Amniotic stem cell (primary cell): ENCODE data around the gene GATB.
A peak's percentile ranks its signal among the peaks of the same experiment; 100 is the strongest.

Experiments used
- DNase-seq: peaks from one replicate; lab custom pipeline; 2025; lab: John Stamatoyannopoulos, UW

Gene GATB

DNA sequence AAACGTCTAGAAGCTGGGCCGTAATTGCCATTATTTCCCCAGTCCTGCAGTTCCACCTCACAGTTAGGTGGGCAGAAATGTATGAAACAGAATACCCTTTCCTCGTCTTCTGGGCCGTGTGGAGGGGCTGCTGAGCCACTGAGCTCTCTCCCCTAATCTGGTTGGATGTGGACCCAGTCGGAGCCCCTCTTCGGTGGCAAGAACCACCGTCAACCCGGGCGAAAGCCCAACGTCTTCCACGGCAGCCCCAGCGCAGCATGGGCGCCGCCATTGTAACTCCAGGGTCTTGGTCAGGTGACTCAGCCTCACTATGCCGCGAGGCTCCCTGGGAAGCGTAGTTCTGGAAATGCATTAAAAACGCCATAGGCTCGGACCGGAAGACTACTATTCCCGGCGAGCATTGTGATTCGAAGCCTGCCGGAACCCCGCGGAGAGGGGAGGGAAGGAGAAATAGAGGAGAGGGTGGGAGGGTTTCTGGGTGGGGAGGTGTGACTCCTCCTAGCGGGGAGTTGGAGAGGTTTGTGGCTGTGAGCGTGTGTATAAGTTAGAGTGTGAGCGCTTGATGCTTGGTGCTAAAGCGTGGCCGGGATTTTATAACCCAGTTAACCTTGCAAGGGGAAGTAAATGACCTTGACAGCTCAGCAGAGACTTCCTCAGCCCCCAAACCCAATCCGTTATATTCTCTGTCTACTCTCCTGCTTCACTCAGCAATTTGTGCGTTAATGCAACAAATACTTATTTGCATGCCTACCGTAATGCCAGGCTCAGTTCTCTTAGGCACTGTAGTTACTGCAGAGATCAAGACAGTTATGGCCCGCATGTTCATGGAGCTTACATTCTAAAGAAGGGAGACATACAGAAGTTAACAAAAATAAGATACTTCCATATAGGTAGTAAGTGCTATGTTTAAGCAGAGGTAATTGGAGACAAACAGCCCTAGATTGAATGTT is at the start of gene GATB:
TSS of gene GATB (minus strand) at position 296 of the 950 bp plus-strand sequence. CDS start at position 271, 25 bp downstream.
- DNase-seq: peak; percentile 94

- no peak for DNase-seq
Observed at GRCh38 chr4:151810476-151810875, 49.7 kb upstream of the GATB start.

- no peak for DNase-seq
Observed at GRCh38 chr4:151809716-151810115, 48.9 kb upstream of the GATB start.

GRCh38 chr4:151808542-151808941 is 47.7 kb upstream of the GATB start:
- DNase-seq: no peak

GRCh38 chr4:151808120-151808529 is 47.3 kb upstream of the GATB start:
- DNase-seq: no peak

- DNase-seq: no peak
Observed at GRCh38 chr4:151807220-151807619, 46.4 kb upstream of the GATB start.

DNA sequence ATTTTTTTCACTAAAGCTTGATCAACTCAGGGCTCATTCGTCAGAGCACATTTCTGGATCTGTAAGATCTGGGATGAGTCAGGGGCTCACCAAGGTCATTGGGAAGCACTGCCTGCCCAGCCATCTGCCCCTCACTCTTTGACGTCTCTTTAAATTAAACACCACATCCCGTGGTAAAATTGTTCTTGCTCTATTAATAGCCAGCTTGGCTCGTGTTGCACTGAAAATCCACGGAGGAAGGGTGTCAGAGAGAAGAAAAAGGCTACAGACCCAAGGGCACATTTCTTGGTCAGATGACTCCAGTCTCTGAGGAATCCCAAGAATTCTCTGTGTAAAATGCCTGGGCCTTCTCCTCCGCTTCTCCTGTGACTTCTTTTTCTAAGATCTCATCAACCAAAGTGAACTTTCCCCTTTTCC is 45.7 kb upstream of the GATB start:
- DNase-seq: peak; percentile 22

- no peak for DNase-seq
Observed at GRCh38 chr4:151804821-151805220, 44.0 kb upstream of the GATB start.

GRCh38 chr4:151804086-151804630 is 43.4 kb upstream of the GATB start:
- no peak for DNase-seq

DNA sequence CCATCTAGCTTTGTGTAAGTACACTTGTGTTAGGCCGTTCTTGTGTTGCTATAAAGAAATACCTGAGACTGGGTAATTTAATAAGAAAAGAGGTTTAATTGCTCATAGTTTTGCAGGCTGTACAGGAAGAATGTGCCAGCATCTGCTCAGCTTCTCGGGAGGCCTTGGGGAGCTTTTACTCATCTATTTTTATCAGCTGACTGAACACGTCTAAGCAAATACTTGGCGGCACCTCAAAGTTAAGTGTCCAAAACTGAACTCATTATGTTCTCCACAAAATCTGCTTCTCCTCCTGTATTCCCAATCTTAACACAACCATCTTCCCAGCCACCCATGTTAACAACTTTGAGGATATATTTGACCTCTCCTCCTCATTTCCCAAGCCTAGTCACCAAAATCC is 42.4 kb upstream of the GATB start:
- DNase-seq: no peak

GRCh38 chr4:151801547-151802516 is 41.0 kb upstream of the GATB start:
- DNase-seq: no peak

DNA sequence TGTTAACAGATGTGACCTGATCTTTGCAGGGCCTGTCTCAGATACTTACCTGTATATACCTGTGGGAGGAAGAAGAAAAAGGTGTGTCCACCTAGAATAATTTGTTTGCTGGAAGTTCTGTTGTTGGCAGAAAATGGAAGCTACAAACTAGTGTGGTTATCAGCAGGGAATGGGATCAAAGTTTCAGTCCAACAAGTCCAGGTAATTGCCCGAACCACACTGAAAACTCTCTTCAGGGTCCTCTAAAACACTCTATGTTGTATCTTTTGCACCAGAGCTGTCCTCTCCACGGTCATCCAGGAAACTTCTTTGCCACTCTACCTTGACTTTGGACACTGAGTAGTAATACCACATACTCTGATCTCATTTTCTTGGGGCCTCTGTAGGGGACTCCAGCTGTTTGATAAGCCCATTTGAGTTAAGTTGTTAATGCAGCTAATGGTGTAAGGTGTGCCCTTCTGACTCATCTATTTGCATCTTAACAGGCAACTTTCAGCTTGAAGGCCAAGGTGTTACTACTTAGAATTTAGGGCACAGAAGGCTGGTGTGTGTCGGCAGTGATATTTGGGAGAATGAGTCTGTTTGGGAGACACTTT is 38.7 kb upstream of the GATB start:
- DNase-seq: no peak

GRCh38 chr4:151798678-151799416 is 38.0 kb upstream of the GATB start:
- no peak for DNase-seq

GRCh38 chr4:151797853-151798252 is 37.0 kb upstream of the GATB start:
- no peak for DNase-seq

- DNase-seq: no peak
Observed at GRCh38 chr4:151797131-151797530, 36.3 kb upstream of the GATB start.

- no peak for DNase-seq
Observed at GRCh38 chr4:151796106-151796505, 35.3 kb upstream of the GATB start.

DNA sequence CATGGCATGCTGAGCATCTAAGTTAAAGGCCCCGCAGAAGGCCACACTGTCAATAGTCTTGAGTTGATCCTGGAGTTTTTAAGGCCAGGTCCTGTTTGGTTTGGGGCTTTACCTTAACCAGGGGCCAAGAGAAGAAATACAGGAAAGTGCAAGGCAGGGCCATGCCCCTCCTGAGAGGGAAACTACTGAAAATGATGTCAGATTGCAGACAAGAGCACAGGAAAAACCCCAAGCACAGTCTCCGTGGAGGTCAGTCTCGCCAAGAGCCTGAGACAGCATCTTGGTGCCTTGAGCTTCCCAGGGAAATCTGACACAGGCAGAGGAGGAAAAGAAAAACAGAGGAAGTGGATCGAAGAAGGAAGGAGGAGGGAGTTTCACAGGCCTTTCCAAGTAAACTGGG is 32.2 kb upstream of the GATB start:
- DNase-seq: no peak

- no peak for DNase-seq
Observed at GRCh38 chr4:151792530-151792929, 31.7 kb upstream of the GATB start.

DNA sequence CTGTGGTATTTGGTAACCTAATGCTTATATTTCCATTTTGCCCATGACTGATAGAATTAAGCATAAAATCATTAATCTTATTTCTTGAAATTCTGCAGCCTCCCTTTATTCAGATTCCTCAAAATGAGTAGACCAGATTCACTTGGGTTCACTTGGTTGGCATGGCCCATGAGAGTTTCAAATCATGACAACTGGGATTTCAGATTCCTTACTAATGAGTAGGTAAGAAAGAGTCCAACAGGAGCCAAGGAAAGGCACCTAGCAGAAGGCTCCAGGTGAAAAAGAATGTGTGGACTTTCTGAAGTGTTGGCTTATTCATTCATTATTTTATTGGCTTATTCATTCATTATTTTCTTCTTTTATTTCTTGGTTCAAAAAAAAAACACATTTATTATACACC is 27.2 kb upstream of the GATB start:
- no peak for DNase-seq

GRCh38 chr4:151786158-151786495 is 25.3 kb upstream of the GATB start:
- DNase-seq: no peak

DNA sequence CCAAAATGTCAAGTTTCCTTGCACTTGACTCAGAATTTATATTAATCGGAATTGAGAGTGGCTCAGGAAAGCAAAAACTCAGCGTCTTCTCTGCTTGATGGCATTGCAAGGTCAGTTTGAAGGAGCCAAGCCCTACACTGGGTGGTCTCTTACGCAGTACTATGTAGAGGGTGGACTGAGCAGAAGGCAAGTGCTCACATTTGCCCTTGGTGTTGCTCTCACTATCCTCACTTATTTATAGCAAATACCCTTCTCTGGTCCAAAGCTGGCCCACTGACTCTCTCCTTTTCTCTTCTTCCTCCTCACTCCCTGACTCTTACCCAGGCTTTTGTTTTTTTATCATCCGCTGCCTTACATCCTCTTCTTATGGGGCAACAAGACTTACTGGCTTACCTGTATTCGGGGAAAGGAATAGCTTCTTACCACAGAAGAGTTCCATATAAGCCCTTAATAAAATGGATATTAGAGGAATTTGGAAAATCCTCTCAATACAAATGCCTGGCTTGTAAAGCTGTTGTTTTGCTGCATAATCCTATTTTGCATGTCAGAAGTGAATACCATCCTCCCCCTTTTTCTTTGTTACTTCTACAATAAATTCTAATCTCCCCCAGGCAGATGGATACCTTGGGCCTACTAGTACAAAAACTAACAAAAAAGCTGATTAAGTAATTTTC is 24.8 kb upstream of the GATB start:
- DNase-seq: no peak
